ENCODE results near the gene IGLL5. TPM values are rescaled to one million over a fixed set of nuclear protein-coding genes. Genes with fewer than 3 reads are reported as not detected.

Gene IGLL5
- total and polyA plus RNA-seq, 9 of the 15 experiments (the other 6 are each of a cell fraction or from before 2014, with no cell fraction given), result not detected

- no peak for TF ChIP-seq CHD7 (IDR thresholded peaks at IDR 0.05; ENCODE audit: low read depth, low read length)
- no peak for TF ChIP-seq PREB (CRISPR knock-in tag; IDR thresholded peaks at IDR 0.05)
- no peak for TF ChIP-seq ZNF384 (IDR thresholded peaks at IDR 0.05; ENCODE audit: low read depth, low read length)
- TF ChIP-seq ZNF174 (CRISPR knock-in tag; IDR thresholded peaks at IDR 0.05), result no peak
- peak; percentile 47; the same call in 1 of the 2 replicates for TF ChIP-seq CEBPG (CRISPR knock-in tag; IDR thresholded peaks at IDR 0.05)
- TF ChIP-seq CEBPG (tag; conservative IDR thresholded peaks at IDR 0.05 in 1 of 2, IDR thresholded peaks at IDR 0.05 in 1 of 2), result no peak
- TF ChIP-seq CC2D1A (IDR thresholded peaks at IDR 0.05), result no peak
- TF ChIP-seq PRDM10 (IDR thresholded peaks at IDR 0.05; ENCODE audit: partially characterized antibody), result peak; percentile 4
- TF ChIP-seq HMGN3 (IDR thresholded peaks at IDR 0.05; ENCODE audit: borderline replicate concordance, extremely low read depth, insufficient read length, low read depth, low read length), result peak; percentile 50
- no peak for TF ChIP-seq COPS2 (conservative IDR thresholded peaks at IDR 0.05)
Observed at GRCh38 chr22:22902247-22903001, 14.8 kb downstream of the IGLL5 start (continued).

Data from K562 (cell line).